Adrenal gland (tissue), 12 donors: Measurements from ENCODE around the gene MMP21. TPM values are rescaled to one million over a fixed set of nuclear protein-coding genes. Genes with fewer than 3 reads are reported as not detected.

Experiments
- DNase-seq, 7 donors: peaks; one replicate each; pipeline ENCODE4 v3.0.0-alpha.2; 2019 to 2020
- H3K27ac ChIP-seq, 5 donors: fragments of 200-600 bp; sonication (generic) in 4 of 5; 1 replicate in 3 of 5; 2 replicates in 2 of 5; pipeline versions ENCODE4 v1.5.1 to v1.8.0; 2016 to 2020; ENCODE audit warnings: mild to moderate bottlenecking in 1 of 5
- H3K27me3 ChIP-seq: fragments of 200-600 bp; 2 replicates; pipeline ENCODE4 v1.8.0; 2021
- H3K36me3 ChIP-seq, 2 donors: fragments of 200-600 bp; replicated peaks in 1 of 2; 1 replicate in 1 of 2; 2 replicates in 1 of 2; pipeline versions ENCODE4 v1.5.1 to v1.8.0; 2018 to 2022
- H3K4me1 ChIP-seq, 2 donors: fragments of 200-600 bp; replicated peaks in 1 of 2; 1 replicate in 1 of 2; 2 replicates in 1 of 2; pipeline versions ENCODE4 v1.5.1 to v1.8.0; 2018 to 2021
- H3K4me3 ChIP-seq, 4 donors: fragments of 200-600 bp; sonication (generic) in 3 of 4; one replicate each; pipeline ENCODE4 v1.5.1; 2016 to 2018
- H3K9me3 ChIP-seq, 3 donors: fragments of 200-600 bp; sonication (generic) in 1 of 3; replicated peaks in 1 of 3; 1 replicate in 2 of 3; 2 replicates in 1 of 3; pipeline versions ENCODE4 v1.5.1 to v1.8.0; 2016 to 2021
- CTCF ChIP-seq, 6 experiments: fragments of 450-650 bp in 4 of 6; fragments of 200-600 bp in 2 of 6; sonication (generic) in 1 of 6; IDR thresholded peaks; 1 replicate in 5 of 6; 2 replicates in 1 of 6; pipeline versions ENCODE4 v1.5.1 to v1.8.0; 2016 to 2021; ENCODE audit warnings: antibody characterized with exemption in 6 of 6, mild to moderate bottlenecking in 2 of 6, moderate library complexity in 1 of 6
- POLR2A ChIP-seq, 2 donors: fragments of 450-650 bp; IDR thresholded peaks; one replicate each; pipeline ENCODE4 v1.6.1; 2017; ENCODE audit warnings: antibody characterized with exemption in 2 of 2, mild to moderate bottlenecking in 2 of 2, moderate library complexity in 1 of 2
- WGBS, 4 donors: extraction: QIAGEN DNeasy Blood & Tissue Kit in 2 of 4; methylation state at CpG; one replicate each; pipeline versions ENCODE4 v1.1.5 to v1.1.7; 2013 to 2017; 5-methylcytosine and 5-hydroxymethylcytosine counted together
- intact Hi-C, 2 donors: fragments of 100-400 bp; cut with DNase I; formaldehyde crosslinking; loops; one replicate each; pipeline versions ENCODE4 v1.14.1 to v1.15.0; 2022 to 2023
- polyA plus RNA-seq, 3 donors: library from polyadenylated mRNA; stranded (reverse); fragments of 200-250 nt in 2 of 3; fragments of 350-450 nt in 1 of 3; fragmentation: Illumina TruSeq in 1 of 3; extraction: RNeasy Lipid Tissue Mini Kit (QIAGEN cat#74804) in 1 of 3; gene quantifications; one replicate each; pipeline ENCODE4 v1.2.3, GENCODE V29; 2013 to 2014
- total RNA-seq, 9 donors: library from RNA; depleted of rRNA in 4 of 9; stranded (reverse); fragments of >200 nt in 4 of 9; fragments of 120-200 nt in 1 of 9; fragmentation: NEBNext Ultra II Directional in 1 of 9; extraction: Animal tissue kit (Norgen Biotek cat#: 25700) in 1 of 9; gene quantifications; one replicate each; pipeline versions ENCODE4 v1.1.0 to v1.2.4, GENCODE V29; 2013 to 2023
- donor health status: healthy with polysubstance abuse.
- donor health status: Bipolar disorder and iron deficiency.
- donor health status: DM: yes; HTN: yes; CAD: no.
- donor health status: DM: no; HTN: no; CAD: no.
- donor health status: DM: no; HTN: no; CAD: no.
- donor health status: DM: yes; HTN: yes; CAD: no.

Gene MMP21
- total and polyA plus RNA-seq, 12 donors = 0.11 to 0.27 (median 0.24) TPM; not detected in 7

- intact Hi-C loops = no loop called here
- no peak overlapping the region for H3K4me3 ChIP-seq
- no peak for DNase-seq
- peaks cover 0 to 37% of the 10 kb centered on the region in 2 donors for H3K36me3 ChIP-seq
- peaks cover 9 to 15% of the 10 kb centered on the region in 2 donors for H3K4me1 ChIP-seq
- no peaks in the 10 kb centered on the region for H3K9me3 ChIP-seq
- no peak for TF ChIP-seq POLR2A (IDR thresholded peaks at IDR 0.05)
- no peak for TF ChIP-seq CTCF (IDR thresholded peaks at IDR 0.05)
- no peaks in the 10 kb centered on the region for H3K27me3 ChIP-seq
- no peak overlapping the region for H3K27ac ChIP-seq
- WGBS, 4 donors = 0 to 89% (median 44%) methylated on average over 1 of the region's 1 CpG
Observed at GRCh38 chr10:125815764-125816163, 40.1 kb upstream of the MMP21 start.

GRCh38 chr10:125812128-125812750, 36.6 kb upstream of the MMP21 start:
- Histone ChIP-seq H3K27ac (no peak overlapping the region), H3K4me3 (no peak overlapping the region), H3K9me3 (no peaks in the 10 kb centered on the region), H3K27me3 (no peaks in the 10 kb centered on the region), H3K4me1 (peaks cover 9 to 15% of the 10 kb centered on the region in 2 donors), H3K36me3 (peaks cover 0 to 51% of the 10 kb centered on the region in 2 donors)
- intact Hi-C loops = no loop called here
- TF ChIP-seq CTCF (IDR thresholded peaks at IDR 0.05) (no peak), POLR2A (IDR thresholded peaks at IDR 0.05) (no peak)
- WGBS, 4 donors = 84 to 93% (median 90%) methylated on average over 1 of the region's 1 CpG
- DNase-seq = peak in 6 of 7 donors; percentile 48 to 74 (median 57)

- DNase-seq = no peak
- TF ChIP-seq POLR2A (IDR thresholded peaks at IDR 0.05) (no peak), CTCF (IDR thresholded peaks at IDR 0.05) (no peak)
- Histone ChIP-seq H3K36me3 (peaks cover 0 to 61% of the 10 kb centered on the region in 2 donors), H3K4me1 (peaks cover 9 to 15% of the 10 kb centered on the region in 2 donors), H3K27ac (no peak overlapping the region), H3K4me3 (no peak overlapping the region), H3K9me3 (no peaks in the 10 kb centered on the region), H3K27me3 (no peaks in the 10 kb centered on the region)
- WGBS, 4 donors = 71 to 87% (median 83%) methylated on average over 1 of the region's 1 CpG
- intact Hi-C loops = no loop called here
Observed at GRCh38 chr10:125811251-125811650, 35.6 kb upstream of the MMP21 start.

DNA sequence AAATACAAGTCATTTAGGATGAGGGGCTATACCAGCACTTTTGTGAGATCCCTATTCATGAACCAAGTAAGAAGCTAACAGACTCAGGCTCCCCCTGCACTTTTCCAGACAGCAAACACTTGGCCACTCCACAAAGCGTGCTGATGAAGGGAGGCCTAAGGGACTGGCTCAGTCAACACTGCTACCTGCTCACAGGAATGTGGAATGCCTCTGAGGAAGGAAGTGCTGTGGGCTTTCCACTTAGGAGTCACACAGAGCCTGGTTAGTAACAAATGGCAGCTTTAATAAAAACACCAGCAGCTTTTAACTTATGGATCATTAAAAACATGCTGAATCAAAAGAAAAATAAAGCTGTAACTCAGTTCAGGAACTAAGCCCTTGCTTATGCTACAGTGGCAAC, 32.4 kb upstream of the MMP21 start:
- intact Hi-C loops = no loop called here
- Histone ChIP-seq H3K36me3 (peaks cover 0 to 52% of the 10 kb centered on the region in 2 donors), H3K9me3 (no peaks in the 10 kb centered on the region), H3K27ac (no peak overlapping the region), H3K4me1 (peaks cover 9 to 15% of the 10 kb centered on the region in 2 donors), H3K4me3 (no peak overlapping the region), H3K27me3 (no peaks in the 10 kb centered on the region)
- DNase-seq = no peak
- TF ChIP-seq POLR2A (IDR thresholded peaks at IDR 0.05) (no peak), CTCF (IDR thresholded peaks at IDR 0.05) (no peak)
- 93 to 100% (median 97%) methylated on average over 1 of the region's 1 CpG for WGBS, 4 donors
